GM06990 (cell line): ENCODE measurements around the gene PFKFB4.

Experiments
- DNase-seq: peaks from one replicate; pipeline ENCODE4 v3.0.0-alpha.2; 2011; ENCODE audit not compliant: insufficient read length; ENCODE audit errors: extremely low read depth
- H3K27me3 ChIP-seq: replicated peaks from 2 replicates; pipeline ENCODE4 v1.6.0; 2011; ENCODE audit warnings: low read length; ENCODE audit not compliant: control insufficient read depth, insufficient read depth
- H3K36me3 ChIP-seq: 2 replicates; pipeline ENCODE4 v1.5.1; 2011; ENCODE audit warnings: low read length; ENCODE audit not compliant: control insufficient read depth, insufficient read depth
- H3K4me3 ChIP-seq: replicated peaks from 2 replicates; pipeline ENCODE4 v1.5.1; 2011; ENCODE audit warnings: low read depth, mild to moderate bottlenecking, control low read depth, low read length
- TF ChIP-seq, protein P1 (sequence below): IDR thresholded peaks from 2 replicates; pipeline ENCODE4 v1.5.1; 2011; ENCODE audit warnings: low read length, control low read depth, mild to moderate bottlenecking, inconsistent platforms; ENCODE audit not compliant: insufficient read depth, poor library complexity, severe bottlenecking

Gene PFKFB4

DNA sequence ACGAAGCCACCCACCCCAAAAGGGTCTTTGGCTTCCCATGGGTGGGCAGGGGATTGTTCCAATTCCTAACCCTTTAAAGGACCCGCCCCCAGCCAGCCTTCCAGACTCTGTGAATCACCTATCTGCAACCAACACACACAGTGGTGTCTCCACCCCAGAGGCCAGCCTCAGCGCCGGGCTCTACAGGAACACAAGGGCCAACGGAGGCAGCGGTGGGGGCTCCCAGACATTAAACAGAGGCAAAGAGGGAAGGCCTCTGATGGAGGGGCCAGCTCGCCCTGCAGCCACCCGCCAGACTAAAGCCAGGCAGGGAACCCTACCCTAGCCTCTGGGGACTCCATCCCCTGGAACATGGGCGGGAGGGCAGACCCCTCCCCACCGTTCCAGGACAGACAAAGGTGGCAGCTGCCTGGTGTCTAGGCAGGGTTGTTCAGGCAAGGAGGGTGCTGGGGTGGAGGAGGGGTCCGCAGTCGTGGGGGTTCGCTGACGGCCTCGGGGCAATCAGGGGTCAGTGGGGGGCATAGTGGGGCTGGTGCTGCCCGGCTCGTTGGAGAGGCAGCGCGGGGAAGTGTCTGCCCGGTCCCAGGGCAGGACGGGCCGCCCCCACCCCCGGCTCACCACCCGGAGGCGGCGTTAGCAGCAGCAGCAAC lies 53.1 kb downstream of the PFKFB4 start:
- no peaks in the 10 kb centered on the region for H3K36me3 ChIP-seq
- DNase-seq = no peak
- H3K27me3 ChIP-seq = no peaks in the 10 kb centered on the region
- peak overlapping the region; percentile 76 for H3K4me3 ChIP-seq
- TF ChIP-seq, protein P1, sequence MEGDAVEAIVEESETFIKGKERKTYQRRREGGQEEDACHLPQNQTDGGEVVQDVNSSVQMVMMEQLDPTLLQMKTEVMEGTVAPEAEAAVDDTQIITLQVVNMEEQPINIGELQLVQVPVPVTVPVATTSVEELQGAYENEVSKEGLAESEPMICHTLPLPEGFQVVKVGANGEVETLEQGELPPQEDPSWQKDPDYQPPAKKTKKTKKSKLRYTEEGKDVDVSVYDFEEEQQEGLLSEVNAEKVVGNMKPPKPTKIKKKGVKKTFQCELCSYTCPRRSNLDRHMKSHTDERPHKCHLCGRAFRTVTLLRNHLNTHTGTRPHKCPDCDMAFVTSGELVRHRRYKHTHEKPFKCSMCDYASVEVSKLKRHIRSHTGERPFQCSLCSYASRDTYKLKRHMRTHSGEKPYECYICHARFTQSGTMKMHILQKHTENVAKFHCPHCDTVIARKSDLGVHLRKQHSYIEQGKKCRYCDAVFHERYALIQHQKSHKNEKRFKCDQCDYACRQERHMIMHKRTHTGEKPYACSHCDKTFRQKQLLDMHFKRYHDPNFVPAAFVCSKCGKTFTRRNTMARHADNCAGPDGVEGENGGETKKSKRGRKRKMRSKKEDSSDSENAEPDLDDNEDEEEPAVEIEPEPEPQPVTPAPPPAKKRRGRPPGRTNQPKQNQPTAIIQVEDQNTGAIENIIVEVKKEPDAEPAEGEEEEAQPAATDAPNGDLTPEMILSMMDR = no peak

DNA sequence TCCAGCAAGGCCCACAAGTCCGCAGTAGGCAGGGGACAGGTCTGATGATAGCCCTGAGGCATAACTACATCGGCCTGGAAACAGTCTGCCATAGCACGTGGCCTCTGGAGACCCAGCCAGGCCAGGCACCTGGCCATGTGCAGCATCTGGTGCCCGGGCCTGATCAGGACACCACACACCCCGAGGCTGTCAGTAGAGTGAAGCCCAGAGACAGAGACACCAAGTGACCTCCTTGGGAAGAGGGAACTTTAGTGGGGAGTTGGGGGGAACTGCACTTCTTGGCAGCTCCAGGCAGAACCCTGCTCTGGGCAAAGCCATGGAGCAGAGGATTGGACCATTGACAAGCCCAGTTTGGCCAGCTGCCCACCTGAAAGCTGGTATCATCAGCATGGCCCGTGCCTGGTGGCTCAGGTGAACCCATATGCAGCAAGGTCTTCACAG lies 53.9 kb downstream of the PFKFB4 start:
- no peak for DNase-seq
- TF ChIP-seq, protein P1 = no peak
- Histone ChIP-seq H3K27me3 (no peaks in the 10 kb centered on the region), H3K4me3 (no peak overlapping the region), H3K36me3 (no peaks in the 10 kb centered on the region)

DNA sequence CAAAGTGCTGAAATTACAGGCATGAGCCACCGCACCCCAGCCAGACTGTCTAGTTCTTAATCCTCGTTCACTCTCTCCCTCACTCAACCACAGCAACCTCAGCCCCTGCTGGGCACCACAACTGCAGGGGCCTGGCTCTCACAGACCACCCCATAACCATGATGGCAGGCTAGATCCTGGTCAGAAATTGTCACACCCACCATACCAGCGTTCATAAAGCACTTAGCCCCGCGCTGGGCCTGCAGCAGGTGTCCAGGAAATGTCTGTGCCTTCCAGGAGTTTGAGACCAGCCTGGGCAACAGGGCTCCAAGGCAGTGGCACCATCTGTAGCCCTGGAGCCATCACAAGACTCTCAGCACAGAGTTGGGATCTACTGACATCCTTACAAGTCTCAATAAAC lies 54.5 kb downstream of the PFKFB4 start:
- H3K4me3 ChIP-seq = no peak overlapping the region
- no peaks in the 10 kb centered on the region for H3K27me3 ChIP-seq
- H3K36me3 ChIP-seq = no peaks in the 10 kb centered on the region
- no peak for DNase-seq
- TF ChIP-seq, protein P1 = no peak

DNA sequence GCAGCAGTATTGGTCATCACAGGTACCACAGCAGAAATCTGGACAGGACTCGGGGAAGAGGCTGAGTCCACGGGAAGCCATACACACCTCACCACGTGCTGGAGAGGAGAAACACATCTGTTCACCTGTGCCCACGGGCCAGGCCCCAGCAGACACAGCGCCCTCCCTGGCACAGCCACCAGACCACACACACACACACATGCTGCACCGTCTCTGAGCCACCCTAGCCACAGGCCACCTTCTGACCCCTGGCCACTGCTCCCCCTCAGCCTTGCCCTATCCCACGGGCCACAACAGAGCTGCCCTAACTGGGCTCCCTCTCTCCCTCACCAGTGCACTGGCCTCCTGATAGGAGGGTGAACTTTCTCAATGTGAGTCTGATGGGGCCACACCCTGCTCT lies 55.4 kb downstream of the PFKFB4 start:
- Histone ChIP-seq H3K27me3 (no peaks in the 10 kb centered on the region), H3K4me3 (no peak overlapping the region), H3K36me3 (no peaks in the 10 kb centered on the region)
- DNase-seq = no peak
- TF ChIP-seq, protein P1 = no peak

DNA sequence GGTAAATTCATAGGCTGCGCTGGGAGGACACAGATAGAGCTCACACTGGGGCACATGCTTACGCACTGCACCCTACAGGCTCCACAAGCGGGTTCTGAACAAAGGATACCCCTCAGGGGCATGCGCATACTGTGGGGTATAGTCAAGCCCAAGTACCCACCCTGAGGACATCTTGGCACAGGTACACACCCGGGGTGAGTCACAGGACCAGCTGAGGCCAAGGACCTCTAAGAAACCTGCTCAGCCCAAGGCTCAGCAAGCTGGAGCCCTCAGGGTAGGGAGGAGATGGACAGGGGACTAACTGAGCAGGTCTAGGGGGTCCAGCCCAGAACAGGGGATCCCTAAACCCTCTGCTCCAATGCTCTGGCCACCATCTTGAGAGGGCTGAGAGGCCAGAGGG lies 55.9 kb downstream of the PFKFB4 start:
- H3K36me3 ChIP-seq = no peaks in the 10 kb centered on the region
- no peak overlapping the region for H3K4me3 ChIP-seq
- TF ChIP-seq, protein P1 = no peak
- H3K27me3 ChIP-seq = no peaks in the 10 kb centered on the region
- no peak for DNase-seq

DNA sequence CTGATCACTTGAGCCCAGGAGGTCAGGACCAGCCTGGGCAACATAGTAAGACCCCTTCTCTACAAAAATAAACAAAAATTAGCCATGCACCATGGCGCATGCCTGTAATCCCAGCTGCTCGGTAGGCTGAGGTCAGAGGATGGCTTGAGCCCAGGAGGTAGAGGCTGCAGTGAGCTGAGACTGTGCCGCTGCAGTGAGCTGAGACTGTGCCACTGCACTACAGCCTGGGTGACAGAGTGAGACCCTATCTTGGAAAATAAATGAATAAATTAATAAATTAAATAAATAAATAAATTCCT lies 63.5 kb downstream of the PFKFB4 start:
- Histone ChIP-seq H3K4me3 (no peak overlapping the region), H3K36me3 (no peaks in the 10 kb centered on the region), H3K27me3 (no peaks in the 10 kb centered on the region)
- TF ChIP-seq, protein P1 = no peak
- no peak for DNase-seq
